ENCODE measurements around the gene NCK2.
A peak's percentile ranks its signal among the peaks of the same experiment; 100 is the strongest.

Gene NCK2

GRCh38 chr2:105836341-105836740 lies 91.6 kb downstream of the NCK2 start:
- H4K8ac ChIP-seq (ENCODE audit: low read length), result no peak overlapping the region
- no peak overlapping the region for H2AK5ac ChIP-seq (ENCODE audit: low read length, severe bottlenecking)
- 98% methylated on average over 4 of the region's 4 CpGs for WGBS
- DNase-seq, result no peak
- no peak overlapping the region for H2BK120ac ChIP-seq (ENCODE audit: low read depth, low read length)
- H3K4me2 ChIP-seq (ENCODE audit: low read length, poor library complexity, severe bottlenecking), result no peak overlapping the region
- no peaks in the 10 kb centered on the region for H3K4me1 ChIP-seq (ENCODE audit: control insufficient read depth, insufficient read depth, low read depth, low read length)
- H3K27ac ChIP-seq (ENCODE audit: low read length, poor library complexity, severe bottlenecking), result no peak overlapping the region
- no peak overlapping the region for H2BK15ac ChIP-seq (ENCODE audit: low read depth, poor library complexity, severe bottlenecking)
- H3K9me3 ChIP-seq (ENCODE audit: control insufficient read depth, low read length), result peaks cover 29% of the 10 kb centered on the region
- no peak overlapping the region for H3K4me3 ChIP-seq (ENCODE audit: insufficient read depth in 1 of 2, low read depth in 1 of 2, low read length in 2 of 2)
- H2AFZ ChIP-seq (ENCODE audit: low read depth, low read length), result no peak overlapping the region
- H3K14ac ChIP-seq (ENCODE audit: low read length in 2 of 2), result no peak overlapping the region
- no peak overlapping the region for H4K91ac ChIP-seq (ENCODE audit: low read length)
- no peak overlapping the region for H2BK5ac ChIP-seq (ENCODE audit: low read depth, low read length, poor library complexity, severe bottlenecking)
- no peak overlapping the region for H3K9ac ChIP-seq (ENCODE audit: low read length)
- peaks cover 0 to 5% of the 10 kb centered on the region in 2 experiments for H3K36me3 ChIP-seq (ENCODE audit: control insufficient read depth in 1 of 2, insufficient read depth in 2 of 2, low read depth in 1 of 2, low read length in 2 of 2)
- no peaks in the 10 kb centered on the region for H3K27me3 ChIP-seq (ENCODE audit: control insufficient read depth in 1 of 2, insufficient read depth in 1 of 2, low read length in 2 of 2)
- peak overlapping the region in 1 of 2 experiments; percentile 60 for H3K4ac ChIP-seq (ENCODE audit: low read depth in 1 of 2, low read length in 2 of 2)
- H3K18ac ChIP-seq (ENCODE audit: low read depth in 1 of 2, low read length in 2 of 2), result no peak overlapping the region
- H3K79me1 ChIP-seq (replicated peaks; ENCODE audit: low read length, poor library complexity, severe bottlenecking), result peaks cover 31% of the 10 kb centered on the region
- no peak overlapping the region for H3K23ac ChIP-seq (ENCODE audit: low read length in 2 of 2)
- H2BK12ac ChIP-seq (ENCODE audit: low read length in 2 of 2), result no peak overlapping the region

- no peak overlapping the region for H2AFZ ChIP-seq (ENCODE audit: low read depth, low read length)
- WGBS, result 100% methylated on average over 3 of the region's 5 CpGs
- H2AK5ac ChIP-seq (ENCODE audit: low read length, severe bottlenecking), result no peak overlapping the region
- H3K27ac ChIP-seq (ENCODE audit: low read length, poor library complexity, severe bottlenecking), result no peak overlapping the region
- no peak overlapping the region for H3K18ac ChIP-seq (ENCODE audit: low read depth in 1 of 2, low read length in 2 of 2)
- H3K9ac ChIP-seq (ENCODE audit: low read length), result no peak overlapping the region
- H2BK15ac ChIP-seq (ENCODE audit: low read depth, poor library complexity, severe bottlenecking), result no peak overlapping the region
- no peaks in the 10 kb centered on the region for H3K4me1 ChIP-seq (ENCODE audit: control insufficient read depth, insufficient read depth, low read depth, low read length)
- peaks cover 28% of the 10 kb centered on the region for H3K9me3 ChIP-seq (ENCODE audit: control insufficient read depth, low read length)
- H3K4me3 ChIP-seq (ENCODE audit: insufficient read depth in 1 of 2, low read depth in 1 of 2, low read length in 2 of 2), result no peak overlapping the region
- no peak overlapping the region for H3K23ac ChIP-seq (ENCODE audit: low read length in 2 of 2)
- no peak overlapping the region for H2BK120ac ChIP-seq (ENCODE audit: low read depth, low read length)
- no peak overlapping the region for H3K14ac ChIP-seq (ENCODE audit: low read length in 2 of 2)
- H4K8ac ChIP-seq (ENCODE audit: low read length), result no peak overlapping the region
- peaks cover 36% of the 10 kb centered on the region for H3K79me1 ChIP-seq (replicated peaks; ENCODE audit: low read length, poor library complexity, severe bottlenecking)
- H3K27me3 ChIP-seq (ENCODE audit: control insufficient read depth in 1 of 2, insufficient read depth in 1 of 2, low read length in 2 of 2), result no peaks in the 10 kb centered on the region
- no peak for DNase-seq
- H3K4me2 ChIP-seq (ENCODE audit: low read length, poor library complexity, severe bottlenecking), result no peak overlapping the region
- no peak overlapping the region for H4K91ac ChIP-seq (ENCODE audit: low read length)
- H2BK12ac ChIP-seq (ENCODE audit: low read length in 2 of 2), result no peak overlapping the region
- no peak overlapping the region for H3K4ac ChIP-seq (ENCODE audit: low read depth in 1 of 2, low read length in 2 of 2)
- no peak overlapping the region for H2BK5ac ChIP-seq (ENCODE audit: low read depth, low read length, poor library complexity, severe bottlenecking)
- peaks cover 0 to 5% of the 10 kb centered on the region in 2 experiments for H3K36me3 ChIP-seq (ENCODE audit: control insufficient read depth in 1 of 2, insufficient read depth in 2 of 2, low read depth in 1 of 2, low read length in 2 of 2)
These were observed 92.4 kb downstream of the NCK2 start for GRCh38 chr2:105836840-105837692.

- no peak overlapping the region for H2AK5ac ChIP-seq (ENCODE audit: low read length, severe bottlenecking)
- H3K27ac ChIP-seq (ENCODE audit: low read length, poor library complexity, severe bottlenecking), result no peak overlapping the region
- no peaks in the 10 kb centered on the region for H3K27me3 ChIP-seq (ENCODE audit: control insufficient read depth in 1 of 2, insufficient read depth in 1 of 2, low read length in 2 of 2)
- no peak overlapping the region for H3K4me2 ChIP-seq (ENCODE audit: low read length, poor library complexity, severe bottlenecking)
- peaks cover 0 to 5% of the 10 kb centered on the region in 2 experiments for H3K36me3 ChIP-seq (ENCODE audit: control insufficient read depth in 1 of 2, insufficient read depth in 2 of 2, low read depth in 1 of 2, low read length in 2 of 2)
- H2BK12ac ChIP-seq (ENCODE audit: low read length in 2 of 2), result peak overlapping the region in 1 of 2 experiments; percentile 43
- peaks cover 37% of the 10 kb centered on the region for H3K79me1 ChIP-seq (replicated peaks; ENCODE audit: low read length, poor library complexity, severe bottlenecking)
- H2AFZ ChIP-seq (ENCODE audit: low read depth, low read length), result no peak overlapping the region
- no peak overlapping the region for H3K18ac ChIP-seq (ENCODE audit: low read depth in 1 of 2, low read length in 2 of 2)
- 83% methylated on average over 4 of the region's 4 CpGs for WGBS
- no peak overlapping the region for H3K4me3 ChIP-seq (ENCODE audit: insufficient read depth in 1 of 2, low read depth in 1 of 2, low read length in 2 of 2)
- H2BK15ac ChIP-seq (ENCODE audit: low read depth, poor library complexity, severe bottlenecking), result peak overlapping the region; percentile 6
- no peak overlapping the region for H4K8ac ChIP-seq (ENCODE audit: low read length)
- H2BK120ac ChIP-seq (ENCODE audit: low read depth, low read length), result no peak overlapping the region
- H3K9ac ChIP-seq (ENCODE audit: low read length), result no peak overlapping the region
- no peak overlapping the region for H2BK5ac ChIP-seq (ENCODE audit: low read depth, low read length, poor library complexity, severe bottlenecking)
- no peak overlapping the region for H4K91ac ChIP-seq (ENCODE audit: low read length)
- H3K4ac ChIP-seq (ENCODE audit: low read depth in 1 of 2, low read length in 2 of 2), result no peak overlapping the region
- peaks cover 6% of the 10 kb centered on the region for H3K4me1 ChIP-seq (ENCODE audit: control insufficient read depth, insufficient read depth, low read depth, low read length)
- H3K14ac ChIP-seq (ENCODE audit: low read length in 2 of 2), result peak overlapping the region in 1 of 2 experiments; percentile 77
- DNase-seq, result no peak
- H3K9me3 ChIP-seq (ENCODE audit: control insufficient read depth, low read length), result peaks cover 15% of the 10 kb centered on the region
- H3K23ac ChIP-seq (ENCODE audit: low read length in 2 of 2), result no peak overlapping the region
These were observed 95.1 kb downstream of the NCK2 start for GRCh38 chr2:105839793-105840192.

GRCh38 chr2:105840933-105841332 lies 96.2 kb downstream of the NCK2 start:
- H3K4me2 ChIP-seq (ENCODE audit: low read length, poor library complexity, severe bottlenecking), result no peak overlapping the region
- 94% methylated on average over 3 of the region's 4 CpGs for WGBS
- H3K36me3 ChIP-seq (ENCODE audit: control insufficient read depth in 1 of 2, insufficient read depth in 2 of 2, low read depth in 1 of 2, low read length in 2 of 2), result peaks cover 0 to 5% of the 10 kb centered on the region in 2 experiments
- no peak overlapping the region for H2AK5ac ChIP-seq (ENCODE audit: low read length, severe bottlenecking)
- no peak overlapping the region for H2AFZ ChIP-seq (ENCODE audit: low read depth, low read length)
- H2BK15ac ChIP-seq (ENCODE audit: low read depth, poor library complexity, severe bottlenecking), result no peak overlapping the region
- no peak overlapping the region for H2BK120ac ChIP-seq (ENCODE audit: low read depth, low read length)
- no peak overlapping the region for H2BK5ac ChIP-seq (ENCODE audit: low read depth, low read length, poor library complexity, severe bottlenecking)
- DNase-seq, result no peak
- H3K9me3 ChIP-seq (ENCODE audit: control insufficient read depth, low read length), result peaks cover 6% of the 10 kb centered on the region
- H3K23ac ChIP-seq (ENCODE audit: low read length in 2 of 2), result no peak overlapping the region
- H3K14ac ChIP-seq (ENCODE audit: low read length in 2 of 2), result no peak overlapping the region
- no peak overlapping the region for H3K9ac ChIP-seq (ENCODE audit: low read length)
- H3K4ac ChIP-seq (ENCODE audit: low read depth in 1 of 2, low read length in 2 of 2), result no peak overlapping the region
- peaks cover 39% of the 10 kb centered on the region for H3K79me1 ChIP-seq (replicated peaks; ENCODE audit: low read length, poor library complexity, severe bottlenecking)
- H4K91ac ChIP-seq (ENCODE audit: low read length), result no peak overlapping the region
- no peak overlapping the region for H3K27ac ChIP-seq (ENCODE audit: low read length, poor library complexity, severe bottlenecking)
- H3K27me3 ChIP-seq (ENCODE audit: control insufficient read depth in 1 of 2, insufficient read depth in 1 of 2, low read length in 2 of 2), result no peaks in the 10 kb centered on the region
- no peak overlapping the region for H2BK12ac ChIP-seq (ENCODE audit: low read length in 2 of 2)
- no peak overlapping the region for H3K18ac ChIP-seq (ENCODE audit: low read depth in 1 of 2, low read length in 2 of 2)
- no peak overlapping the region for H3K4me3 ChIP-seq (ENCODE audit: insufficient read depth in 1 of 2, low read depth in 1 of 2, low read length in 2 of 2)
- H3K4me1 ChIP-seq (ENCODE audit: control insufficient read depth, insufficient read depth, low read depth, low read length), result peaks cover 6% of the 10 kb centered on the region
- no peak overlapping the region for H4K8ac ChIP-seq (ENCODE audit: low read length)

Data from mesenchymal stem cell (in vitro differentiated cells and primary cell).